Stimulated activated CD8-positive, alpha-beta memory T cell treated with anti-CD3 and anti-CD28 coated beads, Interleukin-12 subunit alpha, Interleukin-12 subunit beta, amount 100 ng/mL, for 24 hours (primary cell): ENCODE data around the gene RET.
"Not testable (repeated sequence)": the region's sequence is repeated elsewhere in the genome, so short reads cannot be mapped to it uniquely, and the experiment has no call there.

Source experiments
- DNase-seq: peaks from one replicate; pipeline ENCODE4 v3.0.0-alpha.2; 2020; ENCODE audit errors: extremely low read depth

Gene RET

DNA sequence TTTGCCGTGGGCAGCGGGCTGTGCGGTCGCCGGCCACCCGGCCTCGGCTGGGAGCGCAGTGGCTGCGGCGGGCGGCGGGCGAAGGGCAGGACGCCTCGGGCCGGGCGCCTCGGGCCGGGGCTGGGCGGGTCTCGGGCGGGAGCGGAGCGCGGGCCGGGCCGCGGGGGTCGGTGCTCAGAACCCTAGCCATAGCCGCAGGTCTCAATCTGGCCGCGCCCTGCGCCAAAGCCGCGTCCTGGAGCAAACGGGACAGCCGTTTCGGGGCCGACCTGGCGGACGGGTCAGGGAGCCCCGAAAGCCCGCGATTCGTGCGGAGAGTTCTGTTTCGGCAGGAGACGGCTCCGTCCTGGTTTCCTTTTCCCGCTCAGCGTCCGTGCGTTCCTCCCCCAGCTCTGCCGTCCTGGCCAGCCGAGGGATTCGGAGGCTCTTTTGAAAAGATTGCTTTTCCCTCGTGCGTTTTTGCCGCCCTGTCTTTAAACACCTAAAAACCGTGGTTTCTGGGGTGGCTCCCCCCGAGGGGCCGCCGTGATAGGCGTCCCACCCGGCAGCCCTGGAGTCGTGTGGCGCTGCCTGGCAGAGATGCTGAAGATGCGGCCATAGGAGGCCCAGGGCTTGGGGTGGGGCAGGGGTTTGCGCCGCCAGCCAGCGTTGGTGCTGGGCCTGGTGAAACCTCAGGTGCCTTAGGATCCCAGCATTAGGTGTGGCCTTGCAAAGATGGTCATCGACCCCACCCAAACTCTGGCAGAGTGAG lies 727 bp downstream of the RET start:
- DNase-seq = no peak

DNA sequence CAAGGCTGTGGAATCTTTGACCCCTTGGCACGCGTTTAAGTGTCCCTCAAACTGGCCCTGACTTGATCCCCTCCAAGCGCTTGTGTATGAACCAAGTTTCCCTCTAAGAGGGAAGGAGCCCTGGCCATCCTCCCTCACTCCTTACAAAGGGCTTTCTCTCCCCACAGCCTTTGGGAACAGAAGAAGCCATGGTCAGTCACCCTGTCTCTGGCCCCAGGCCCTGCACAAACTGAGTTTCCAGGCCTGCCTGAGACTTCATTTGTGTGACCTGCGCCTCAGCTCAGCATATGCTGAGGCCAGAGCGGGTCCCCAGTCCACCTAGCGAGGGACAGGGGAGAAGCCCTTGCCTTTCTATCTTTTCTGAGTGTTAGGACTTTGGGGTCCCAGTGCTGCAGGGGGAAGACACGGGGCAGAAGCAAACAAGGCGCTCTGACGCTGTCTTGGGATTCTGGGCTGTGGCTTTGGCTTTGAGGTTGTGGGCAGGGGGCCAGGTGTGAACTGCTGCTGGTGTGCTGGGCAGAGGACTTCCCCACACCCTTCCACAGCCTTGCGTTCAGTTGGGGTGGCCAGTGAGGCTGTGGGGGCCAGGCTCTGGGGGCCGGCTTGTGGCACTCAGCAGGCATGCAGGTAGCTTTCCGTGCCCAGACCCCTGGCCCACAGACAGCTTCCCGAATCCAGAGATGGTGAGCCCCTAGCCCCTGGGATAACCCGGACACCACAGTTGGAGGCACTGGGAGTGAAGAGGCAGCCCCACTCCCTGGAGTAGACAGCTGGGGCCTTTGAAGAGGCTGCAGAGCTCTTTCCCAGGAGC lies 1.5 kb downstream of the RET start:
- no peak for DNase-seq

DNA sequence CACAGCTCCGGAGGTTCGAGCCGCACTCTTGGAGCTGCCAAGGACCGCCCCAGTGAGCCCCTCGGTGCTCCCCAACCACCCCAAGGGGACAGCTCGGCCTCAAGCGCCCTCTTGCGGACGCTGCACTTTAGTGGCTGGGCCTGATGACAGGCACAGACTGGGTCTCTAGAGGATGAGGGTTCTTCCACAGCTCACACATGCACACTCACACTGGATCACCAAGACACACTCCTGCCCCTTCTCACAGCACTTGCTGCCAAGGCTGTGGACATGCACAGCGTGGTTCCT lies 2.1 kb downstream of the RET start:
- no peak for DNase-seq

DNA sequence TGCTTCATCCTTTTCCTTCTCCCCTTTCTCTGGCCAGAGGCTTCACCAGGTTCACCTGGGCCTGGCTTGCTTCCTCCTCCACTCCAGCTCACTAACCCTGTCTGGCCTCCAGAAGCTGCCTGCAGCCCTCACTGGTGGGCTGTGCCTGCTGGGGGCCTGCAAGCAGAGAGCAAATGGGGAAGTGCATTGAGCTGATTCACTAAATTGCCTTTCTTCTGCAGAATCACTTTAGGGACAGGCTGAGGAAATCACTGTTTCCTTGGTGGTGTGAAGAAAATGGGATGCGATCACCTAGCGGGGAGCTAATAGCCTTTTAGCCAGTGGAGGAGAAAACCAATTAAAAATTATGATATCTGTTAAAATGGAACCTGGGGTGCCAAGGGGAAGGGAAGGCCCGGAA lies 3.0 kb downstream of the RET start:
- DNase-seq = no peak

DNA sequence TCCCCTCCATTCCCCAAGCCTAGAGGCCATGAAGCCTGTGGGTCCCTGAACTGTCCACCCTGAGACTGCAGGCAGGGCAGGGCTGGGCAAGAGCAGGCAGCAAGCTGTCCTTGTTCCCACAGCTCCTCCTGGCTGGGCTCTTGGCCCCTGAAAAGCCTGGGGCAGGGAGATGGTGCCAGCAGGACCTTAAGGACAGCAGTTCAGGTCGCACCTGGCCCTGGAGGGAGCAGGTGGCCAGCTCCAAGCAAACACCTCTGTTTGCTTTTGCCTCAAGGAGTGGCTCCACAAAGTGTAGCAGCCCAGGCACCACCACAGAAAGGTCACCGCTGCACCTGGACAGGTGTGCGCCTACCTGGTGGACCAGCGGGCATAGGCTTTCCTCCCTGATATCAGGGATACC lies 5.2 kb downstream of the RET start:
- no peak for DNase-seq

DNA sequence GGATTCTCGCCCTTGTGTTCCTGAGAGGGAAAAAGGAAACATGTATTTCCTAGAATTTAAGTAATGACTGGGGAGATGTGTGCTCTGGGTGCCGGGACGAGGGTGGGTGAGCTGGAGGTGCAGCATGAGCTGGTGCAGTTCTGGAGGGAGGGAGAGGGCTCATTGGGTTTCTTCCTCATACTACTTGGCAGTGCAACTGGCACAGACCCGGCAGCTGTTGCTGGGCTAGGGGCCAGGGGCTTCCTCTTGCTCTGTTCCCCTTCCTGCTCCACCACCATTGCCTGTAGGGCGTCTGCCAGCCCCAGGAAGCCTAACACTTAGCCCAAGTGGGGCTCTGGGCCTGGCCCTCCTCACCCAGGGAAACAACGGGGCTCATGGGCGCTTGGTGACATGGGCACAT lies 5.9 kb downstream of the RET start:
- no peak for DNase-seq

DNA sequence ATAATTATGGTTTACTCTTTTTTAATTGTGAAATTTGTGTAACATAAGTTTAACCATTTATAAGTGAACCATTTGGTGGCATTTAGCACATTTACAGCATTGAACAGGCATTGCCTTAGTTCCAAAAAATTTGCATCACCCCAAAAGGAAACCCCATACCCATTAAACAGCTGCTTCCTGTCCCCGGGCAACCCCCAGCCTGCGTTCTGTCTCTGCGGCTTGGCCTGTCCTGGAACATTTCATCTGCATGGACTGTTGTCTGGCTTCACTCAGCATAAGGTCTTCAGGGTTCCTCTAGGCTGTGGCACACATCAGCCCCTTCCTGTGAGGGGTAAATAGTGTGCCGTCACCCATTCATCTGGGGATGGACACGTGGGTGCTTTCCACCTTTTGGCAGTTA lies 6.9 kb downstream of the RET start:
- no peak for DNase-seq

DNA sequence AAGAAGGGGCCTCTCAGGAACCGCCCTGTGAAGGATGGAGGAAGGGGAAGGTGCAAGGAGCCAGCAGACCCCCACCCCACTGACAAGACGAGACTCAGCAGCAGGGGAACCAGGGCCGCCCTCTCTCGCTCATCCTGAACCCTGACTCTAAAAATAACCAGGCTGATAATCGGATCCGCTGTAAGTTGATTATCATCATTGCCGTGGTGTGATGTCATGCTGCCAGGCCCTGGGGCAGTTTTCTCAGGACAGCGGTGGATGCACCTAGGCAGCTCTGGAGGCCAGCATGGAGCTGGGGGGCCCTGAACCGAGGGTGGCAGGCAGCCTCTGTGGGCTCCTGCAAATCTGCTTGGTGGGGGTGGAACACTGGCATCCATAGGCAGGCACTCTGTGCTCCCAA lies 7.9 kb downstream of the RET start:
- DNase-seq = no peak

DNA sequence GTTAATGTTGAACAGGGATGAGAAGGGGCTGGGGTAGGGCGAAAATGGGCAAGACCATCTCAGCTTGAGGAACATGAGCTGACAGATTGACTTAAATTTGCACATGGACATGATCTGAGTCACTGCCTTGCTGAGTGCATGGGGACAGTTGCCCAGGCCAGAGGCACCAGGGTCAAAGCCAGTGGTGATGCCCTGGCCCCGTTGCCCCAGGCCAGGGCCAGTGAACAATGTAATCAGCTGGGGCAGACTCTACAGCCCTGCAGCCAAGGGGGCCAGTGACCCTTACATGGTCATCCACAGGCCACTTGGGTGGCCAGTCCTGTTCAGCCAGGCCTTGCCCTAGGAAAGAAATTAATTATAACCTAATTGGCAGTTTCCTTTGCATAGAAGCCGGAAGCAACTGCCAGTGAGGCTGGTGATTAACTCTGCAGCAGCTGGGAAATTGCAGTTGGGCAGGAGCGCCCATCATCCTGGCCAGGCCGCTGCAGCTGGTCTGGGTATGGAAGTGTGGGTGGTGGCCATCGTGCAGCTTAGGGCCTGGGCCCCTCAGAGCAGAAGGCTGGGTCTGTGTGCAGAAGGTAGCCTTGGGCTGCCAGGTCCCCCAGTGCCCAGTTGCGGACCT lies 9.6 kb downstream of the RET start:
- no peak for DNase-seq

DNA sequence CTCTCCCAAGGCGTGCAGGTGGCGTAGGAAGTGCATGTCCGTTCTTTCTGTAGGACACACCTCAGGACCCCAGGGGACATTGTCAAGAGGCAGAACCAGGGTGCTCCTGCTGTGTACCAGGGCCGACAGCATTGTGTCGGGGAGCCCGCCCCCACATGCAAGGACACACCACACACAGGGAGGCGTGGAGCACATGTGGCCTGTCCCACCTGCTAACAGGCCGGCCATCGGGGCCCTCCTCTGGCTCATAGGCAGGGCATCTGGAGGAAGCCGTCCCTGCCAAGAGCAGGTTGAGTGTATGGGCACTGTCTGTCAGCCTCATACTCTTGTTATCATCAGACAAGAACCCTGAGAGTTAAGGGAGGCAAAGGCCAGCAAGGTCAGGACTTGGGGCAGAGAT lies 12.7 kb downstream of the RET start:
- no peak for DNase-seq

DNA sequence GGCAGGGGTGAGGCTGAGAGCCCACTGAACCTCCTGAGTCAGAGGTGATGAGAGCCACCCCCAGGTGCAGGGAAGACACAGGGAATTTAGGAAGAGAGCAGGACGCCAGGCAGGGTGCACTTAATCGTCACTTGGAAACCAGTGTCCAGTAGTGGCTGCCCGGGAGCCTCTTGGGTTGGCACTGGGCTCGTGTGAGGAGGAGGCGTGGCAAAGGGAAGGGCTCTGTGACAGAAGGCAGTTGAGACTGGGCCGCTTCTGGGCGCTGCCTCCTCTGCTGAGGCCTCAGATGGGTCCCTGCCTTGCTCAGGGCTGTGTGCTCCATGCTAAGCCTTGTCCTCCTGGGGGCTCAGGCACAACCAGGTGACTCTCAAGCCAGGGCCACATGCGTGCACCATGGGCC lies 13.3 kb downstream of the RET start:
- DNase-seq = no peak

DNA sequence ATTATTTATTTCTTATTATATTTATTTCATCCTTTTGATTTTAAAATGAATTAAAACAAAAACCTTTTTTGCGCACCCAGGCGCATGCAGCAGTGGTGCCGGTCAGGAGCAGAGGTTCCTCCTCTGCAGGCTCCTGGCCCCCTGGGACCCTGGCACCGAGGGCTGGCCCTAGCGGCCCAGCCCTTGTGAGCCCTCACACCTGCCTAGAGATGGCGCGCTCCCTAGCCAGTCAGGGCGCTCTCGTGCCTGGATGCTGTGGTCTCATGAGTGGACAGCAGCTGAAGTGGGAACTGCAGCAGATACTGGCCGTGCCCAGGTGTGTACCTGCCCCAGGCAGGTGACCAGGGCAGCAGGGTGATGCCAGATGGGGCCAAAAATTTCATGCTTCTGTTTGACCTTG lies 13.8 kb downstream of the RET start:
- no peak for DNase-seq

DNA sequence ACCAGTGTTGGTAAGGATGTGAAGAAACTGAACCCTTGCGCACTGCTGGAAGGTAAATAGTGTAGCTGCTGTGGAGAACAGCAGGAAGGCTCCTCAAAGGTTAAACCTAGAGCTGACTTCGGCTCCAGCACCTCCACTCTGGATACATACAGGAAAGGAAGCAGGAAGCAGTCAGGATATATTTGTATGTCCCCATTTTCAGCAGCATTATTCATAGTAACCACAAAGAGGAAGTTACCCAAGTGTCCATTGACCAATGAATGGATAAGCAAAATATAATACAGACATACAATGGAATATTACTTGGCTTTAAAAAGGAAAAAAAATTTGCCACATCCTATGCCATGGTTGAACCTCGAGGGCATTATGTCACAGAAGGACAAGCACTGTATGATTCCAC lies 15.0 kb downstream of the RET start:
- DNase-seq = no peak

DNA sequence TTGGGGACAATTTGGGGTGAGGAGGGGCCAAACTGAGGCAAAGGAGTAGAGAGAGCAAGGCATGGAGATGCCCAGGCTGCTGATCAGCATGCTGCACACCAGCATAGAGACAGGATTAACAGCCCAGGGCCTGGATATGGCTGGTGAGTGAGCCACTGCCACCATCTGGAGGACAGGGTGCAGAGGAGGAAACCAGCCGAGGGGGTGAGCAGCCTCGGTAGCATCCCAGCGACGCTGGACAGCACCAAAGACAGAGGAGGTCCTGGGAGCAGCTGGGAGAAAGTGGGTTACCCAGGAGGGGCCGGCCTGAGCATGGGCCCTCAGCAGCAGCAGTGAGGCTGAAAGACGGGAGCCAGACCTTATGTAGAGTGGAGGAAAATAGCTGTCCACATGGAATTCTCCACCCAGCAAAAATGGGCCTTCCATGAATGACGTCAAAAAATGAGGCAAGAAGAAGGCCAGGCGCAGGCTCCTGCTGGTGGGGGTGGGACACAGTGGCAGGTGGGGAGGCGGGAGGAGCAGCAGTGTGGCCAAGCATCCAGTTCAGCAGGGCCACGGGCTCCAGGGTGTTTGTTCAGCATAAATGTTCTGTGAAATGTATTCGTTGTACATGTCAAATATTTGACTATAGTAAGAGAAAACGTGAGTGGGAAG lies 16.7 kb downstream of the RET start:
- DNase-seq = no peak

DNA sequence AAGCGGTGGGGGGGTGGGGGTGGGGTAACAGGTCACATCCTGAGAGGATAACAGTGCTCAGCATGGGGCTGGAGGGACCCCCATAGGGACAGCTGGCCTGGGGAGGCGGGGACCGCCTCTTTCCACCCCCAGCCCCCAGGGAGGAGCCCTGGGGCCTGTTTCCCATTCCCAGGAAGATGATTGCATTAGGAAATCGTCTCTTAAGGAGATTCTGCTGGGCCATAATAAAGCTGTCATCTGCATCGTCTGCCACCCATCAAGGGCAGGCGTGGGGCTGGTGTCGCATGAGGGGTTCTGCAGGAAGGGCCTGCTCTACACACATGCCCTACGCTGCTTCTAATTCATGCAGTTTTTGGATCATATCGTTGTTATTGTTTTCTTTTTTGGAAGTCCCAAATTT lies 17.2 kb downstream of the RET start:
- no peak for DNase-seq

DNA sequence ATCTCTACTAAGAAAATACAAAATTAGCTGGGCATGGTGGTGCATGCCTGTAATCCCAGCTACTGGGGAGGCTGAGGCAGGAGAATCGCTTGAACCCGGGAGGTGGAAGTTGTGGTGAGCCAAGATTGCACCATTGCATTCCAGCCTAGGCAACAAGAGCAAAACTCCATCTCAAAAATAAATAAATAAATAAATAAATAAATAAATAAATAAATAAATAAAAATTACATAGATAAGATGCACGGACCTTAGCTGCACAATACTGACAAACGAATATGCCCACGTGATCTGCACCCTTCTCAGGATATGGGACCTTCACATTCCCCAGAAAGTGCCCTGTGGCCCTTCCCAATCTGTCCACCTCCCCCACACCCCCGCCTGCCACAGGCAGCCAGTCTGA lies 22.5 kb downstream of the RET start:
- DNase-seq = not testable (repeated sequence)

DNA sequence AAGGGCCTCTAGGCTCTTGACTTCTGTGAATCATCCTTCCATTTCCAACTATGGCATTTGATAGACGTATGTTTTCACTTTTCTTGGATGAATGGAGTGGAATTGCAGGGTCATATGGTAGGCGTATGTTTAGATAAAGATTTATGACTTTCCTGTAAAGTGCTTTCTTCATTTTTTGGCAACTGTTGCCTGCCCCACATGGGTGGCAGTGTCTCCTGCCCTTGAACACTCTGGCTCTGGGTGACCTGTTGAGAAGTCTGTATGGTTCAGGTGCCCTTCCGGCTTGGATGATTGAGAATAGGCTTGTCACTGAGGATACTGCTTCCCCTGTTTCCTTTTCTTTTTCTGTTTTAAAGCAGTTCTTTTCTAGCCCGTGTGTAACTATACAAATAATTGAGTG lies 23.1 kb downstream of the RET start:
- DNase-seq = no peak

DNA sequence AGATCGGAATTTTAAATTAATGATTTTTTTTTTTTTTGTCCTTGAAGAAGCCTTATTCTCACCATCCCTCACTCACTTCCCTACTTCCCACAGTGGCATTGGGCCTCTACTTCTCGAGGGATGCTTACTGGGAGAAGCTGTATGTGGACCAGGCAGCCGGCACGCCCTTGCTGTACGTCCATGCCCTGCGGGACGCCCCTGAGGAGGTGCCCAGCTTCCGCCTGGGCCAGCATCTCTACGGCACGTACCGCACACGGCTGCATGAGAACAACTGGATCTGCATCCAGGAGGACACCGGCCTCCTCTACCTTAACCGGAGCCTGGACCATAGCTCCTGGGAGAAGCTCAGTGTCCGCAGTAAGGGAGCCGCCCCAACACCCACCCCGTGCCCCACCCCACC lies 23.5 kb downstream of the RET start:
- no peak for DNase-seq

DNA sequence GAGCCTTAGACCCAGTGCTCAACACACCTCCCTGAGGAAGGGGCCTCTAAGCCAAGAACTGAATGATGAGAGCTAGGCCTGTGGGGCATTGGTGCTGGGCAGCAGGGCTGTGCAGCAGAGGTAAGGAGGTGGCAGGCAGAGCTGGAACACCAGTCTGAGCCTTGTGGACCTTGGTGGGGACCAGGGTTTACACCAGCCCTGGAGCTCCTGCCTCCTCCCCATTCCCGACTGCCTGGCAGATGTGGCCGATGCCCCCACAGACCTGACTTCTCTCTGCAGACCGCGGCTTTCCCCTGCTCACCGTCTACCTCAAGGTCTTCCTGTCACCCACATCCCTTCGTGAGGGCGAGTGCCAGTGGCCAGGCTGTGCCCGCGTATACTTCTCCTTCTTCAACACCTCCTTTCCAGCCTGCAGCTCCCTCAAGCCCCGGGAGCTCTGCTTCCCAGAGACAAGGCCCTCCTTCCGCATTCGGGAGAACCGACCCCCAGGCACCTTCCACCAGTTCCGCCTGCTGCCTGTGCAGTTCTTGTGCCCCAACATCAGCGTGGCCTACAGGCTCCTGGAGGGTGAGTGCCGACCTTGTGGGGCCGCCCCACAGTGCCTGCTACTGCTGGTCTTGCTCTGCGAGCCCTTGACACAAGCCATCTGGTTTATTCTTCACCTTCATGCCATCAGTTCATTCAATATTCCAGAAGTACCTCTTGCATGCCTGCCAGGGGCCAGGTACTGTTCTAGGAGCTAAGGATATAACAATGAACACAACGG lies 25.4 kb downstream of the RET start:
- DNase-seq = no peak

DNA sequence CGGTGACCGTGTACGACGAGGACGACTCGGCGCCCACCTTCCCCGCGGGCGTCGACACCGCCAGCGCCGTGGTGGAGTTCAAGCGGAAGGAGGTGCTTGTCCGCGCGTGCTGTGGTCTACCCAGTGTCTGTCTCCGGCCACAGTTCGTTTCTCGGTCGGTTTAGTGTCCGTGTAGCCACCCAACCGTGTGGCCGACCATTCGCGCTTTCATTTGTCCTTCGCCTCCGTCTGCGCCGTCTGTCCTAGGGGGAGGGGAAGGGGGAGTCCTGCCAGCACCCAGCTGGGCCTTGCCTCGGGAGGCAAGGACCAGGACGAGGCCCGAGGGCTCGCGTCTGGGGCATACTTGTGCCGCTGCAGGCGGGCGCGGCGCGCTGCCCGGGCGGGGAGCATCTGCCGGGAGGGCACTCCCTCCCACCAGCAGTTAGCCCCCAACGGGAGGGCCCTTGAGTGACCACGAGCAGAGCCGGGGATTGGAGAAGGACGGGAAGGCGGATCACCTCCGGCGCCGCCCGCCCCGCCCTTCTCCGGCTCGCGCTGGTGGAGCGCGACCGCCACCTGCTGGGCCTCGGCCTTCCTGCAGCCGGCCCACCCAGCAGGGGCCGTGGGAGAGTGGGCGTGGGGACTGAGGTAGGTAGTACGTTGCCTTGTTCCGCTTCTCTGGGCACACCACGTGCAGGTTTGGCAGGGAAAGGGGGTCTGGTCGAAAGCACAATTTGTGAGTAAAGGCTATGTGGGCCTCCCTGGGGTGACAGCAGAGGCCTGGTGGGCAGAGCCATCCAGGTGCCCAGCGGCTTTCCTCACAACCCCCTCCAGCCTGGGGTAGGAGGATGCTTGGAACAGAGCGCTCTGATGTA lies 28.5 kb downstream of the RET start:
- peak; percentile 48 for DNase-seq

DNA sequence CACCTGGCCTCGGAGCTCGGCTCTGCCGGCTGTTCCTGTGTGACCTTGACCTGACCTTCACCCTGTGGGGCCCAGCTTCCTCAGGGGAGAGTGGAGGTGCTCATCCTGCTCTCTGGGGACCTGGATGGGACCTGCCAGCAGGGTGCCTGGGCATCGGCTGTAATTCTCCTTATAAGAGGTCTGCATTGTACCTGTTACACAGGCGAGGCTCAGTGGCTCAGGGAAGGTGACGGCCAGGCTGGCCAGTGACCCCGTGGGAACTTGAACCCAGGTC lies 29.0 kb downstream of the RET start:
- DNase-seq = no peak
